IMR-90 (cell line): Measurements from ENCODE around the gene FAT1.

Experiments
- CTCF ChIP-seq: conservative IDR thresholded peaks from 2 replicates; pipeline ENCODE4 v1.5.1; 2012; ENCODE audit warnings: mild to moderate bottlenecking, low read depth, low read length, improper control_type of control experiment
- SMC3 ChIP-seq: fragments of 150-350 bp; IDR thresholded peaks from 2 replicates; pipeline ENCODE4 v1.6.1; 2016; ENCODE audit warnings: low read depth, mild to moderate bottlenecking, antibody characterized with exemption, low read length, moderate library complexity
- USF2 ChIP-seq: fragments of 150-350 bp; IDR thresholded peaks from 2 replicates; pipeline ENCODE4 v1.6.1; 2017; ENCODE audit warnings: mild to moderate bottlenecking, antibody characterized with exemption, low read length, low read depth

DNA sequence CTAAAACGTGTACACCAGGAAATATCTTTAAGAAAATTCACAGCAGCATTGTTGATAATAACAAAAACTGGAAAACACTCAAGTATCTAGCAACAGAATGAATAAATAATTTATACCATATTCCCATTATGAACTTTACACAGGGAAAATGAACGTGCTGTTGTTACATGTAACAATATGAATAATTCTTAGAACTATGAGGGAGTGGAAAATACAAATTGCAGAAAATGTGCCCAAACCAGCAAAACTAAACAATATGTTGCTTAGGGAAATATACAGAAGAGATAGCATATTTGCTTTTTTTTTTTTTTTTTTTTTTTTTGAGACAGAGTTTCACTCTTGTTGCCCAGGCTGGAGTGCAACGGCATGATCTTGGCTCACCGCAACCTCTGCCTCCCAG, 14.8 kb upstream of the FAT1 start:
- TF ChIP-seq CTCF (no peak), SMC3 (no peak), USF2 (no peak)
